Osteocyte (in vitro differentiated cells): ENCODE results near the gene PLCB3. TPM values are rescaled to one million over a fixed set of nuclear protein-coding genes. Genes with fewer than 3 reads are reported as not detected.

Experiments
- DNase-seq: peaks from one replicate; pipeline ENCODE4 v3.0.0; 2021; ENCODE audit warnings: mixed read lengths; ENCODE audit not compliant: unreplicated experiment; ENCODE audit errors: extremely low spot score
- H3K27ac Mint-ChIP-seq: one replicate; pipeline ENCODE4 v1.8.0; 2021; ENCODE audit warnings: mild to moderate bottlenecking, mixed read lengths; ENCODE audit not compliant: unreplicated experiment
- H3K27me3 Mint-ChIP-seq: one replicate; pipeline ENCODE4 v1.8.0; 2021; ENCODE audit warnings: mixed read lengths; ENCODE audit not compliant: unreplicated experiment
- H3K36me3 Mint-ChIP-seq: one replicate; pipeline ENCODE4 v1.8.0; 2021; ENCODE audit warnings: mixed read lengths; ENCODE audit not compliant: unreplicated experiment
- H3K4me1 Mint-ChIP-seq: one replicate; pipeline ENCODE4 v1.8.0; 2021; ENCODE audit warnings: mixed read lengths; ENCODE audit not compliant: unreplicated experiment
- H3K4me3 Mint-ChIP-seq: one replicate; pipeline ENCODE4 v1.8.0; 2021; ENCODE audit warnings: mild to moderate bottlenecking, moderate library complexity, mixed read lengths; ENCODE audit not compliant: unreplicated experiment
- H3K9me3 Mint-ChIP-seq: one replicate; pipeline ENCODE4 v1.8.0; 2021; ENCODE audit warnings: mixed read lengths; ENCODE audit not compliant: unreplicated experiment
- CTCF ChIP-seq: fragments of 200-600 bp; sonication (generic); IDR thresholded peaks from 2 replicates; pipeline ENCODE4 v1.5.0; 2021; ENCODE audit warnings: antibody characterized with exemption, mild to moderate bottlenecking, moderate library complexity
- total RNA-seq: library from RNA; stranded (reverse); gene quantifications from 2 replicates; pipeline ENCODE4 v1.2.1, GENCODE V29; 2021

The PLCB3 gene
- total RNA-seq, 1 donor from 2014 or later, result 32.0 TPM

- peaks cover 13% of the 10 kb centered on the region for H3K4me1 Mint-ChIP-seq
- H3K27ac Mint-ChIP-seq, result no peak overlapping the region
- TF ChIP-seq CTCF, result no peak
- no peaks in the 10 kb centered on the region for H3K27me3 Mint-ChIP-seq
- H3K36me3 Mint-ChIP-seq, result peaks cover 16% of the 10 kb centered on the region
- DNase-seq, result no peak
- H3K9me3 Mint-ChIP-seq, result no peaks in the 10 kb centered on the region
- H3K4me3 Mint-ChIP-seq, result no peak overlapping the region
Observed at GRCh38 chr11:64258356-64258755, 7.0 kb downstream of the PLCB3 start.

GRCh38 chr11:64258946-64259532 is 7.7 kb downstream of the PLCB3 start:
- TF ChIP-seq CTCF, result no peak
- DNase-seq, result no peak
- no peak overlapping the region for H3K4me3 Mint-ChIP-seq
- no peaks in the 10 kb centered on the region for H3K27me3 Mint-ChIP-seq
- peaks cover 6% of the 10 kb centered on the region for H3K4me1 Mint-ChIP-seq
- H3K27ac Mint-ChIP-seq, result no peak overlapping the region
- peaks cover 16% of the 10 kb centered on the region for H3K36me3 Mint-ChIP-seq
- H3K9me3 Mint-ChIP-seq, result no peaks in the 10 kb centered on the region

GRCh38 chr11:64259533-64260067 is 8.3 kb downstream of the PLCB3 start:
- Mint-ChIP-seq H3K27ac (no peak overlapping the region), H3K4me3 (no peak overlapping the region)
- no peak for TF ChIP-seq CTCF

GRCh38 chr11:64260147-64260708 is 8.9 kb downstream of the PLCB3 start:
- Mint-ChIP-seq H3K4me3 (no peak overlapping the region), H3K27me3 (no peaks in the 10 kb centered on the region), H3K36me3 (peaks cover 16% of the 10 kb centered on the region), H3K4me1 (peaks cover 5% of the 10 kb centered on the region), H3K9me3 (no peaks in the 10 kb centered on the region), H3K27ac (no peak overlapping the region)
- TF ChIP-seq CTCF, result no peak
- no peak for DNase-seq

More at GRCh38 chr11:64259533-64260067, 8.3 kb downstream of the PLCB3 start:
- H3K27me3 Mint-ChIP-seq, result no peaks in the 10 kb centered on the region
- DNase-seq, result no peak
- no peaks in the 10 kb centered on the region for H3K9me3 Mint-ChIP-seq
- peaks cover 5% of the 10 kb centered on the region for H3K4me1 Mint-ChIP-seq
- H3K36me3 Mint-ChIP-seq, result peaks cover 16% of the 10 kb centered on the region

GRCh38 chr11:64261556-64262080 is 10.3 kb downstream of the PLCB3 start:
- no peak for DNase-seq
- Mint-ChIP-seq H3K4me3 (no peak overlapping the region), H3K27me3 (no peaks in the 10 kb centered on the region), H3K4me1 (peaks cover 5% of the 10 kb centered on the region), H3K36me3 (peaks cover 16% of the 10 kb centered on the region), H3K9me3 (no peaks in the 10 kb centered on the region), H3K27ac (no peak overlapping the region)
- no peak for TF ChIP-seq CTCF
